Measurements from ENCODE around the gene CPVL.

CPVL gene

DNA sequence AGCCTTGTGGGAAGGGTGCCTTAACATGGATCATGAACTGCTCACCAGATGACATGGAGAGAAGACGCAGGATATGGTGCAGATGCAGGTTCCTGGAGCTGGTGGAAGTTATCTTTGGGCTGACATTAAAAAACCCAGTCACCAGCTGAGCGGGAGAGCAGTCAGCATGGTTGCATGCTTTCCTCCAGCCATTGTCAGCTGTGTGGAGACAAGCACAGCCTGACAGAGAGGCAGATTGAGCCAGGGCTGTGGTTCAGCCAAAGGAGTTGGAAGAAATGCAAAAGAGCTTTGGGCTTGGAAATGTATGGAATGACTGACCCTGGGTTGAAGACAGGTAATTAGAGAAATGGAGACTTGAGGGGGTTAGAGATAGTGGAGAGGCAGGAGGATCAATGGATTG, 79.7 kb downstream of the CPVL start:
- H3K4me1 Mint-ChIP-seq = no peaks in the 10 kb centered on the region
- no peak for DNase-seq
- H3K9me3 Mint-ChIP-seq = no peaks in the 10 kb centered on the region
- no peak for ATAC-seq
- H3K4me3 Mint-ChIP-seq = no peak overlapping the region
- H3K27me3 Mint-ChIP-seq = no peaks in the 10 kb centered on the region
- no peak overlapping the region for H3K27ac Mint-ChIP-seq

GRCh38 chr7:29065181-29065857, 81.0 kb downstream of the CPVL start:
- H3K27me3 Mint-ChIP-seq = no peaks in the 10 kb centered on the region
- H3K4me1 Mint-ChIP-seq = no peaks in the 10 kb centered on the region
- no peaks in the 10 kb centered on the region for H3K9me3 Mint-ChIP-seq
- DNase-seq (no peak), ATAC-seq (no peak)
- no peak overlapping the region for H3K27ac Mint-ChIP-seq
- H3K4me3 Mint-ChIP-seq = no peak overlapping the region

GRCh38 chr7:29063872-29064271, 82.5 kb downstream of the CPVL start:
- Mint-ChIP-seq H3K27me3 (peaks cover 5% of the 10 kb centered on the region), H3K9me3 (peaks cover 10 to 11% of the 10 kb centered on the region in 2 donors), H3K4me1 (no peaks in the 10 kb centered on the region), H3K4me3 (no peak overlapping the region), H3K27ac (no peak overlapping the region)
- DNase-seq (no peak), ATAC-seq (no peak)

GRCh38 chr7:29063236-29063635, 83.1 kb downstream of the CPVL start:
- Mint-ChIP-seq H3K4me3 (no peak overlapping the region), H3K4me1 (no peaks in the 10 kb centered on the region), H3K27me3 (peaks cover 11% of the 10 kb centered on the region), H3K27ac (no peak overlapping the region), H3K9me3 (peaks cover 13 to 17% of the 10 kb centered on the region in 2 donors)
- ATAC-seq (no peak), DNase-seq (no peak)

DNA sequence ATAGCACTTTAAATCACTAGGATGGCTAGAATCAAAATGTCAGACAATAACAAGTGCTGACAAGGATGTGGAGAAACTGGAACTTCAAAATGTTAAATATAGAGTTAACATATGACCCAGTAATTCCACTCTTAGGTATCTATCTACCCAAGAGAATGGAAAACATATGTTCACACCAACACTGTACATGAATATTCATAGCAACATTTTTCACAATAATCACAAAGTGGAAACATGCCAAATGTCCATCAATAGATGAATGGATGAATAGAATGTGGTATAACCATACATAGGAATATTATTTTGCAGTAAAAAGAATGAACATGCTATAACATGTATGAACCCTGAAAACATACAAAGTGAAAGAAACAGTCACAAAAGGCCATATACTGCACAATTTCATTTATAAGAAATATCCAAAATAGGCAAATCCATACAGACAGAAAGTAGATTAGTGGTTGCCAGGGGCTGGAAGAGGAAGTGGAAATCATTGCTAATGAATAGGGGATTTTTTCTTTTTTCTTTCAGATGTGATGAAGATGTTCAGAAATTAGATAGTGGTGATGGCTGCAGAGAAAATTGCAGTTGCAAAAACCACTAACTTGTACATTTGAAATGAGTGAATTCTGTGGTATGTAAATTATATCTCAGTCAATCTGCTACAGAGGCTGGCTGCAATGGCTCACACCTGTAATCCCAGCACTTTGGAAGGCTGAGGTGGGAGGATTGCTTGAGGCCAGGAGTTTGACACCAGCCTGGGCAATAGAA, 93.0 kb downstream of the CPVL start:
- Mint-ChIP-seq H3K27me3 (peaks cover 17% of the 10 kb centered on the region), H3K9me3 (peaks cover 26 to 40% of the 10 kb centered on the region in 2 donors), H3K4me3 (no peak overlapping the region), H3K4me1 (peaks cover 8% of the 10 kb centered on the region), H3K27ac (no peak overlapping the region)
- DNase-seq (no peak), ATAC-seq (peak; percentile 72)

DNA sequence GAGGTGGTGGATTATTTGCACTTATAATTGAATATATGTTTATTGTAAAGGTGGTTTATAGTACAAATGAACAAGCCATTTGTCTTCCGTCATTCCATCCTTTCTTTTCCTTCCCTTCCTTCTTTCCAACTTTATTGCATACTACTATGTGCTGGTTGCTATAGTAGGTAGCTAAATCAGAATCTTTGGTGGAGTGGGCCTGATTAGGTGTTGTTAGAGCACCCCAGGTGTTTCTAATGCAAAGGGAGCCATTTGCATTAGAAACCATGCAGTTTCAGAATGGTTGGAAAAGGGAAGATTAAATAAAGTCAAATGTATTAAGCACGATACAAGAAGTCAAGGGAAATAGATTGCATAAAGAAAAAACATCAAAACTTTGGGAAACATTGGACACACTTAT, 99.4 kb downstream of the CPVL start:
- Mint-ChIP-seq H3K27ac (no peak overlapping the region), H3K4me1 (no peaks in the 10 kb centered on the region), H3K27me3 (peaks cover 35% of the 10 kb centered on the region), H3K4me3 (no peak overlapping the region), H3K9me3 (peaks cover 10 to 11% of the 10 kb centered on the region in 2 donors)
- ATAC-seq (no peak), DNase-seq (no peak)

GRCh38 chr7:29045258-29046086, 100.9 kb downstream of the CPVL start:
- Mint-ChIP-seq H3K27ac (no peak overlapping the region), H3K4me1 (no peaks in the 10 kb centered on the region), H3K9me3 (peaks cover 0 to 10% of the 10 kb centered on the region in 2 donors), H3K27me3 (peaks cover 35% of the 10 kb centered on the region), H3K4me3 (no peak overlapping the region)
- ATAC-seq (no peak), DNase-seq (no peak)

- DNase-seq = no peak
- no peak overlapping the region for H3K27ac Mint-ChIP-seq
- H3K4me1 Mint-ChIP-seq = no peaks in the 10 kb centered on the region
- H3K9me3 Mint-ChIP-seq = peaks cover 0 to 10% of the 10 kb centered on the region in 2 donors
- ATAC-seq = no peak
- H3K27me3 Mint-ChIP-seq = peaks cover 31% of the 10 kb centered on the region
- no peak overlapping the region for H3K4me3 Mint-ChIP-seq
Observed at GRCh38 chr7:29044554-29044953, 101.8 kb downstream of the CPVL start.

DNA sequence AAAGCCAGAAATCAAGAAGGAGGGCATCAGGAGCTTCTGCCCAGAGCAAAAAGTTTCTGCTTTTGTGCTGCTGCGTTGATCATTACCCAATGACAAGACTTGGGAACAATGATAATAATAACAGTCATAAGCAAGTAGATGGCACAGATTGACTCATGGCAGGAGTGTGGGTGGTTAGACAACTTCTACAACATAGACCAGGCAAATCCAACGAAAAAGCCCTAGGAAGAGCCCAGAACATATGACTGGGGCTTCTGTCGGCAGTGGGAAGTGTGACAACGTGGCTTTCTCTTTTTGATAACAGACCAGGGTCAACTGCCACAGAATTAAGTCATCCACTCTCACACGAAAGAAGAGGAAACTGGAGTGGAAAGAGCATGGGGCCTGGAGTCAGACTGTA, 102.8 kb downstream of the CPVL start:
- ATAC-seq = no peak
- Mint-ChIP-seq H3K4me1 (no peaks in the 10 kb centered on the region), H3K27ac (no peak overlapping the region), H3K4me3 (no peak overlapping the region), H3K9me3 (peaks cover 0 to under 1% of the 10 kb centered on the region in 2 donors), H3K27me3 (peaks cover 21% of the 10 kb centered on the region)
- no peak for DNase-seq

DNA sequence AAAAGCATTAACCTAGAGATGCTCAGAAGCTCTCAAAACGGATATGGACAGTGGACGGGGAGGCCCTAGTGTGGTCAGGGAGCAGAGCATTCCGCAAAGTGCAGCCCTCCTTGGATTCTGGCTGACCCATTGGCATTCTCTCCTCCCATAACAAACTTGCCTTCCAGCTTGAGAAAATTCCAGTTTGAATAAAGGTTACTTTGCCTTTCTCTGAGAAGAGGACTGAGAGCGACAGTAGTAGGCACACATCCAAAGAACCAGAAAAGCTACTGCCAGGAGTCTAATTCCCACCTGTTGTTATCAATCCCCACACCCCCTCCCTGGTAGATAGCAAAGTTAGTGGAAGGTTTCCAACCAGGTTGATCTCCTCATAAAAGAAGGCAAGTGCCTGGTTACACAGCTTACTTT, 103.5 kb downstream of the CPVL start:
- H3K27ac Mint-ChIP-seq = no peak overlapping the region
- no peak for DNase-seq
- H3K27me3 Mint-ChIP-seq = peaks cover 14% of the 10 kb centered on the region
- H3K4me3 Mint-ChIP-seq = no peak overlapping the region
- no peak for ATAC-seq
- no peaks in the 10 kb centered on the region for H3K4me1 Mint-ChIP-seq
- no peaks in the 10 kb centered on the region for H3K9me3 Mint-ChIP-seq

GRCh38 chr7:29041991-29042390, 104.3 kb downstream of the CPVL start:
- ATAC-seq (no peak), DNase-seq (no peak)
- H3K27me3 Mint-ChIP-seq = peaks cover 10% of the 10 kb centered on the region
- no peaks in the 10 kb centered on the region for H3K9me3 Mint-ChIP-seq
- H3K4me1 Mint-ChIP-seq = peaks cover under 1% of the 10 kb centered on the region
- no peak overlapping the region for H3K27ac Mint-ChIP-seq
- H3K4me3 Mint-ChIP-seq = no peak overlapping the region

DNA sequence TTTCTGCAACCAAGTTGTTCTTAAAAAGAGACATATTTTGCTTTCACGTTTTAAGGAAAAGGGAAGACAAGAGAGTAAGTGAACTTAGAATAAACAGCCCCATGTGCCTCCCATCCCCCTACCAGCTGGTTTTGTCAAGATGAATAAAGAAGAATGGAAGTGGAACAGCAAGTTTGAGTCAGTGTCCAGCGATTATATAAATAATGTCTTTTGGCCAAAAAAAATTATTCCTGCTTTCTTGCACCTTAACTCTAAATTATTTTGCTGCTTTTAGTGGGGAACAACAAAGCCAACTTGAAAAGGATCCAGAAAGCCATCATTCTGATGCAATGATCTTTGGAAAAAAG, 105.8 kb downstream of the CPVL start:
- H3K9me3 Mint-ChIP-seq = no peaks in the 10 kb centered on the region
- H3K27me3 Mint-ChIP-seq = no peaks in the 10 kb centered on the region
- DNase-seq (no peak), ATAC-seq (no peak)
- no peak overlapping the region for H3K27ac Mint-ChIP-seq
- peaks cover 14% of the 10 kb centered on the region for H3K4me1 Mint-ChIP-seq
- no peak overlapping the region for H3K4me3 Mint-ChIP-seq

- Mint-ChIP-seq H3K4me1 (peaks cover 19% of the 10 kb centered on the region), H3K9me3 (no peaks in the 10 kb centered on the region), H3K27me3 (no peaks in the 10 kb centered on the region), H3K27ac (no peak overlapping the region), H3K4me3 (no peak overlapping the region)
- no peak for DNase-seq
- ATAC-seq = no peak
Observed at GRCh38 chr7:29039821-29040578, 106.3 kb downstream of the CPVL start.

GRCh38 chr7:29038463-29038862, 107.9 kb downstream of the CPVL start:
- Mint-ChIP-seq H3K27ac (no peak overlapping the region), H3K9me3 (no peaks in the 10 kb centered on the region), H3K4me3 (no peak overlapping the region), H3K4me1 (peaks cover 19% of the 10 kb centered on the region), H3K27me3 (no peaks in the 10 kb centered on the region)
- DNase-seq (no peak), ATAC-seq (no peak)

DNA sequence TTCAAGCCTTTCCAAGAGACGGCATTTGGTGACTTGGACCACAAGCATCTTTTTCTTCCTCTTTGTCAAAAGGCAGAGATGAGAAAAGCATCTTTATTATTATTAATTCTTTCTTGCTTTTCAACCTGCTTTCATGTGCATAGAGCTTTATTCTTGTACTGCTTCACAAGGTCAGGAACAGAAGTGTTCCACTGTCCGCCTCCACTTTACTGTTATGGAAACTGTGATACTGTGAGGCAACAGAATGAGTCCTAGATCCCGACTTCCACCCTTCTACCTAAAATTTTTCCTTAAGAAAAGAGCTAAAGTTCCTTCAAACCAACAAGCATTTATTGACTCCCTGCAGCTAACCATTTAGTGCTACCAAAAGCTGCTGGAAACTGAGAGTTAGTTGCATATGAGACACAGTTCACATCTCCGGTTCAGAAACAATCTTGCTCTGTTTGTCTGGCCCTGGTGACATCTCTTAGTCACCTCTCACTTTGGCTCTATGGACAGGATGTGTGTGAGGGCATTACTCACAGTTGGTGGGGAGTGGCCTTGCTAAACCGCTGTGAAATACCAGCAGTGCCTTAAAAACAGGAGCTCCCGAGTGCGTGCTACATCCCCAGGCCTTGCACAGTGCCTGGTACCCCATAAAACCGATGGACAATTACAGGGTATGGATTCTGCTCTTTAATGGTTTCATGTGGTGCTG, 111.1 kb downstream of the CPVL start:
- no peak overlapping the region for H3K27ac Mint-ChIP-seq

More for the DNA sequence above, 111.1 kb downstream of the CPVL start:
- Mint-ChIP-seq H3K27me3 (no peaks in the 10 kb centered on the region), H3K4me1 (peaks cover 19% of the 10 kb centered on the region), H3K9me3 (no peaks in the 10 kb centered on the region), H3K4me3 (no peak overlapping the region)
- ATAC-seq (peak; percentile 97), DNase-seq (peak; percentile 5 to 42)

Data from stimulated activated naive CD8-positive, alpha-beta T cell treated with anti-CD3 and anti-CD28 coated beads, Interleukin-15, amount 100 ng/mL, for 72 hours (primary cell).